OCI-LY1 (cell line): ENCODE data around the gene SYN1.
A peak's percentile ranks its signal among the peaks of the same experiment; 100 is the strongest.

ENCODE experiments used
- H2AFZ ChIP-seq: fragments of 200-600 bp; sonication (generic), shearing (Covaris generic); 2 replicates; pipeline ENCODE4 v1.6.0; 2014; ENCODE audit warnings: antibody characterized with exemption, mild to moderate bottlenecking, low read length
- H3F3A ChIP-seq: fragments of 200-600 bp; sonication (generic), shearing (Covaris generic); 2 replicates; pipeline ENCODE4 v1.6.0; 2014; ENCODE audit warnings: mild to moderate bottlenecking, antibody characterized with exemption, low read length, moderate library complexity; ENCODE audit not compliant: insufficient read depth
- H3K27ac ChIP-seq: fragments of 200-600 bp; sonication (generic); 2 replicates; pipeline ENCODE4 v1.5.1; 2014; ENCODE audit warnings: low read length, mixed run types, mild to moderate bottlenecking, low read depth; ENCODE audit not compliant: poor library complexity, severe bottlenecking
- H3K27me3 ChIP-seq: fragments of 200-600 bp; sonication (generic); 2 replicates; pipeline ENCODE4 v1.6.0; 2014; ENCODE audit warnings: antibody characterized with exemption, mild to moderate bottlenecking, low read length, moderate library complexity; ENCODE audit not compliant: insufficient read depth
- H3K36me3 ChIP-seq: fragments of 200-600 bp; sonication (generic); 2 replicates; pipeline ENCODE4 v1.6.1; 2014; ENCODE audit warnings: mild to moderate bottlenecking, antibody characterized with exemption, low read length, moderate library complexity, mixed read lengths; ENCODE audit not compliant: insufficient read depth
- H3K4me1 ChIP-seq: fragments of 200-600 bp; sonication (generic); 2 replicates; pipeline ENCODE4 v1.5.1; 2014; ENCODE audit warnings: mild to moderate bottlenecking, low read length, moderate library complexity; ENCODE audit not compliant: insufficient read depth, severe bottlenecking
- H3K4me2 ChIP-seq: fragments of 200-600 bp; sonication (generic), shearing (Covaris generic); 2 replicates; pipeline ENCODE4 v1.6.1; 2014; ENCODE audit warnings: low read length
- H3K4me3 ChIP-seq: fragments of 200-600 bp; sonication (generic); 2 replicates; pipeline ENCODE4 v1.5.1; 2014; ENCODE audit warnings: low read length, low read depth, mild to moderate bottlenecking, mixed read lengths; ENCODE audit not compliant: poor library complexity, severe bottlenecking
- H3K79me2 ChIP-seq: fragments of 200-600 bp; shearing (Covaris generic); 2 replicates; pipeline ENCODE4 v1.6.1; 2016; ENCODE audit warnings: mixed run types, low read length, mixed read lengths; ENCODE audit not compliant: insufficient read depth
- H3K9ac ChIP-seq: fragments of 200-600 bp; sonication (generic), shearing (Covaris generic); 2 replicates; pipeline ENCODE4 v1.6.1; 2014; ENCODE audit warnings: mild to moderate bottlenecking, low read length, mixed read lengths
- H3K9me2 ChIP-seq: fragments of 200-600 bp; sonication (generic), shearing (Covaris generic); 2 replicates; pipeline ENCODE4 v1.6.1; 2014; ENCODE audit warnings: low read depth, mild to moderate bottlenecking, low read length, mixed read lengths
- H3K9me3 ChIP-seq: fragments of 200-600 bp; shearing (Covaris generic); 2 replicates; pipeline ENCODE4 v1.6.1; 2014; ENCODE audit warnings: low read length, mixed read lengths
- H4K20me1 ChIP-seq: fragments of 200-600 bp; sonication (generic), shearing (Covaris generic); 2 replicates; pipeline ENCODE4 v1.6.0; 2016; ENCODE audit warnings: mild to moderate bottlenecking, low read length; ENCODE audit not compliant: insufficient read depth
- EZH2 ChIP-seq: fragments of 200-600 bp; sonication (generic), shearing (Covaris generic); IDR thresholded peaks from 2 replicates; pipeline ENCODE4 v1.8.0; 2017; ENCODE audit warnings: borderline replicate concordance, mixed run types, mild to moderate bottlenecking, antibody characterized with exemption, low read length, moderate library complexity, mixed read lengths
- TF ChIP-seq, protein P1 (sequence below): fragments of 200-600 bp; sonication (generic), shearing (Covaris generic); IDR thresholded peaks from 2 replicates; pipeline ENCODE4 v1.5.1; 2017; ENCODE audit warnings: mild to moderate bottlenecking, antibody characterized with exemption, low read length, moderate library complexity, mixed read lengths

SYN1 gene

GRCh38 chrX:47658684-47659420 lies 39.2 kb upstream of the SYN1 start, which contains the start of gene UXT:
UXT (minus strand) TSS chrX:47659180; CDS start chrX:47658927, 253 bp downstream.
- Histone ChIP-seq H3K79me2 (no peaks in the 10 kb centered on the region), H3K4me1 (peaks cover 12% of the 10 kb centered on the region), H2AFZ (peak within 1 kb of the TSS; percentile 87; the same call in 1 of the 2 replicates), H3K27me3 (no peaks in the 10 kb centered on the region), H3K36me3 (peaks cover 27% of the 10 kb centered on the region), H3K4me3 (peak within 1 kb of the TSS; percentile 76), H3F3A (no peaks in the 10 kb centered on the region), H3K4me2 (peak within 1 kb of the TSS; percentile 80), H3K27ac (peak within 1 kb of the TSS; percentile 92), H4K20me1 (no peaks in the 10 kb centered on the region), H3K9ac (peak within 1 kb of the TSS; percentile 84), H3K9me2 (no peaks in the 10 kb centered on the region), H3K9me3 (no peaks in the 10 kb centered on the region)
- TF ChIP-seq, protein P1, sequence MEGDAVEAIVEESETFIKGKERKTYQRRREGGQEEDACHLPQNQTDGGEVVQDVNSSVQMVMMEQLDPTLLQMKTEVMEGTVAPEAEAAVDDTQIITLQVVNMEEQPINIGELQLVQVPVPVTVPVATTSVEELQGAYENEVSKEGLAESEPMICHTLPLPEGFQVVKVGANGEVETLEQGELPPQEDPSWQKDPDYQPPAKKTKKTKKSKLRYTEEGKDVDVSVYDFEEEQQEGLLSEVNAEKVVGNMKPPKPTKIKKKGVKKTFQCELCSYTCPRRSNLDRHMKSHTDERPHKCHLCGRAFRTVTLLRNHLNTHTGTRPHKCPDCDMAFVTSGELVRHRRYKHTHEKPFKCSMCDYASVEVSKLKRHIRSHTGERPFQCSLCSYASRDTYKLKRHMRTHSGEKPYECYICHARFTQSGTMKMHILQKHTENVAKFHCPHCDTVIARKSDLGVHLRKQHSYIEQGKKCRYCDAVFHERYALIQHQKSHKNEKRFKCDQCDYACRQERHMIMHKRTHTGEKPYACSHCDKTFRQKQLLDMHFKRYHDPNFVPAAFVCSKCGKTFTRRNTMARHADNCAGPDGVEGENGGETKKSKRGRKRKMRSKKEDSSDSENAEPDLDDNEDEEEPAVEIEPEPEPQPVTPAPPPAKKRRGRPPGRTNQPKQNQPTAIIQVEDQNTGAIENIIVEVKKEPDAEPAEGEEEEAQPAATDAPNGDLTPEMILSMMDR = no peak
- no peak for TF ChIP-seq EZH2

DNA sequence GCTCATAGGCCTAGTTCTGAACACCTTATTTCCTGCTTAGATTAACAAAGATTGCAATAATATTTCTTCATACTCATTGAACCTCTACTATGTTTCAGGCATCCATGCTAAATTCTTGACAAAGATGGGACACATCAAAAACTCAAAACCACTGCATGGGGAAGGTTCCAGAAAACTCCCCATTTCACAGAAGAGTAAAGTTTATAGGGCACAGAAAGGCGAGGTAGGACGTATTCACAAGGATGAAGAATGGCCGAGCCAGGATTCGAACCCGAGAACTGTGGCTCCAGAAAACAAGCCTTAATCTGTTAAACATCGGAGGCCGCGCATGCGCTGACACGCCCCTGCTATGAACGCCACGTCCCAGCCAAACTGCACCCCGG lies 38.6 kb upstream of the SYN1 start:
- Histone ChIP-seq H3K9me3 (no peaks in the 10 kb centered on the region), H3K4me1 (peaks cover 12% of the 10 kb centered on the region), H3K27ac (peak overlapping the region; percentile 92), H3K27me3 (no peaks in the 10 kb centered on the region), H2AFZ (no peak overlapping the region), H3F3A (no peaks in the 10 kb centered on the region), H3K9me2 (no peaks in the 10 kb centered on the region), H3K4me3 (peak overlapping the region; percentile 76), H4K20me1 (no peaks in the 10 kb centered on the region), H3K4me2 (peak overlapping the region; percentile 80), H3K36me3 (peaks cover 32% of the 10 kb centered on the region), H3K9ac (peak overlapping the region; percentile 75), H3K79me2 (no peaks in the 10 kb centered on the region)
- TF ChIP-seq, protein P1 = no peak
- TF ChIP-seq EZH2 = no peak

- Histone ChIP-seq H3K36me3 (peaks cover 33% of the 10 kb centered on the region), H4K20me1 (no peaks in the 10 kb centered on the region), H3K9ac (peak overlapping the region; percentile 52), H3F3A (no peaks in the 10 kb centered on the region), H3K4me3 (peak overlapping the region; percentile 60), H3K27ac (peak overlapping the region; percentile 58), H3K4me1 (peaks cover 23% of the 10 kb centered on the region), H3K79me2 (no peaks in the 10 kb centered on the region), H3K4me2 (peak overlapping the region; percentile 74), H3K9me3 (no peaks in the 10 kb centered on the region), H3K9me2 (no peaks in the 10 kb centered on the region), H3K27me3 (no peaks in the 10 kb centered on the region), H2AFZ (no peak overlapping the region)
- TF ChIP-seq, protein P1 = no peak
- TF ChIP-seq EZH2 = no peak
Measured at GRCh38 chrX:47651043-47651905, 31.6 kb upstream of the SYN1 start.
